Pancreas (tissue), 10 donors: ENCODE data around the gene KANK3. TPM values are rescaled to one million over a fixed set of nuclear protein-coding genes. Genes with fewer than 3 reads are reported as not detected.
"Not testable (repeated sequence)": the region's sequence is repeated elsewhere in the genome, so short reads cannot be mapped to it uniquely, and the experiment has no call there.

Source experiments
- ATAC-seq, 4 donors: fragments of 200-7000 bp; cut with Tn5 transposase; one replicate each; pipeline versions ENCODE4 v1.8.0 to v1.9.1; 2020; ENCODE audit warnings: mild to moderate bottlenecking in 4 of 4, moderate library complexity in 4 of 4
- DNase-seq, 6 donors: peaks; one replicate each; pipeline ENCODE4 v3.0.0-alpha.2; 2020
- FAIRE-seq: peaks from 2 replicates; lab custom pipeline; 2012; peaks lifted over from hg19 to GRCh38; lab: Jason Lieb, UNC
- H3K27ac ChIP-seq, 4 donors: fragments of 200-600 bp; sonication (generic); 1 replicate in 3 of 4; 2 replicates in 1 of 4; pipeline versions ENCODE4 v1.5.0 to v1.8.0; 2020
- H3K27me3 ChIP-seq, 4 donors: fragments of 200-600 bp; one replicate each; pipeline ENCODE4 v1.8.0; 2021
- H3K36me3 ChIP-seq, 3 donors: fragments of 200-600 bp; sonication (generic) in 1 of 3; one replicate each; pipeline versions ENCODE4 v1.5.0 to v1.8.0; 2020 to 2021
- H3K4me1 ChIP-seq, 3 donors: fragments of 200-600 bp; one replicate each; pipeline ENCODE4 v1.8.0; 2021
- H3K4me3 ChIP-seq, 4 donors: fragments of 200-600 bp; sonication (generic) in 2 of 4; one replicate each; pipeline versions ENCODE4 v1.5.0 to v1.8.0; 2020 to 2021
- H3K9me3 ChIP-seq, 4 donors: fragments of 200-600 bp; one replicate each; pipeline ENCODE4 v1.8.0; 2021
- CTCF ChIP-seq, 4 donors: fragments of 200-600 bp; sonication (generic) in 3 of 4; IDR thresholded peaks; one replicate each; pipeline versions ENCODE4 v1.5.0 to v1.8.0; 2021; ENCODE audit warnings: antibody characterized with exemption in 4 of 4
- WGBS, 2 donors: extraction: QIAGEN DNeasy Blood & Tissue Kit; methylation state at CpG; one replicate each; pipeline ENCODE4 v1.1.7; 2013; 5-methylcytosine and 5-hydroxymethylcytosine counted together
- intact Hi-C, 3 donors: fragments of 100-400 bp; cut with DNase I; formaldehyde crosslinking; loops; one replicate each; pipeline versions ENCODE4 v1.11.1 to v1.14.2; 2022
- polyA plus RNA-seq, 2 donors: library from polyadenylated mRNA; stranded (reverse); fragments of 200-250 nt; gene quantifications; one replicate each; pipeline ENCODE4 v1.2.3, GENCODE V29; 2013
- total RNA-seq, 6 donors: library from RNA; stranded (reverse); fragmentation: NEBNext Ultra II Directional in 4 of 6; extraction: Animal tissue kit (Norgen Biotek cat#: 25700) in 4 of 6; gene quantifications; one replicate each; pipeline versions ENCODE4 v1.2.1 to v1.2.4, GENCODE V29; 2021 to 2023
- donor health status: healthy with polysubstance abuse.
- donor health status: DM: no; HTN: no; CAD: no; lungs with moderate emphysema.
- donor health status: DM: no; HTN: no; CAD: no.
- donor health status: control.
- donor health status: control.
- donor health status: Bipolar disorder and iron deficiency.
- donor health status: DM: yes; HTN: yes; CAD: no.
- donor health status: DM: no; HTN: no; CAD: no.
- donor health status: DM: no; HTN: no; CAD: no.
- donor health status: DM: yes; HTN: yes; CAD: no.

KANK3 gene
- total and polyA plus RNA-seq, 8 donors, result 1.7 to 17.9 (median 2.0) TPM

DNA sequence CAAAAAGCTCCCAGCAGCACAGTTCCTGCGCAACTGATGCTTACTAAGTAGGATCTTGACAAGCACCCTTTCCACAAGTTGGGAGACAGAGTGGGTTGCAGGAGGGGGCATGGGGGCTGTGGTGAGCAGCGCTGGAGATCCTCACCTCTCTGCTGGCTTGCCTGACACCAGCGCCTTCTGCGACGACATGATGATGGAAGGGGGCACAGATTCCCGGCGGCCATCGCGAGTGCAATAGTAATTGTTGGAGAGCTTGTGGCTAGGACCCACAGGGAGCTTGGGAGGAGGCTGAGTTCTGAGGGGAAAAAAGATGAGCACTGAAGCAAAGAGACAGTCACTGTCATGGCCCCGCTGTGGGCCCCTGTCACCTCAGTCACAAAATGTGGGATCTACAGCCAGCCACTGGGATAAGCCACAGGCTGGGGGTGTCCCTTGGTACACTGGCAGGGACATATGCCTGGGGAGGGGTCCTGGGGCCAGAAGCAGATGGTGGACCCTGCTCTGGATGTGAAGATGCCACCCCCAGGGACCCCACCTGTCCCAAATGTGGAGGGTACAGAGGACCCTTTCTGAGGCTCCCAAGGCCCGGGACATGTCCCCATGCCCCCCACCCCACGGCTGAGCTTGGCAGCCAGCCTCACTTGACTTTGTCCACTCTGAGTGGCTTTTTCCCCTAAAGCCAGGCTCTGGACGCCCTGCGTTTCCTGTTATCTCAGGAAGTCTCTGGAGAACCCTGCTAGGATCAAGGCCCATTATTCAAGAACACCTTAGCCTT lies 26.5 kb downstream of the KANK3 start:
- WGBS, 2 donors, result 87 to 88% methylated on average over 14 of the region's 14 CpGs
- Histone ChIP-seq H3K4me1 (peaks cover 0 to 10% (median 0%) of the 10 kb centered on the region in 3 donors), H3K9me3 (no peaks in the 10 kb centered on the region), H3K27ac (no peak overlapping the region), H3K27me3 (no peaks in the 10 kb centered on the region), H3K36me3 (peaks cover 0 to 15% (median 4%) of the 10 kb centered on the region in 3 donors), H3K4me3 (no peak overlapping the region)
- DNase-seq, result peak in 1 of 6 donors; percentile 45
- no peak for TF ChIP-seq CTCF (IDR thresholded peaks at IDR 0.05)
- intact Hi-C loops, result no loop called here
- ATAC-seq, result no peak
- FAIRE-seq, result no peak

DNA sequence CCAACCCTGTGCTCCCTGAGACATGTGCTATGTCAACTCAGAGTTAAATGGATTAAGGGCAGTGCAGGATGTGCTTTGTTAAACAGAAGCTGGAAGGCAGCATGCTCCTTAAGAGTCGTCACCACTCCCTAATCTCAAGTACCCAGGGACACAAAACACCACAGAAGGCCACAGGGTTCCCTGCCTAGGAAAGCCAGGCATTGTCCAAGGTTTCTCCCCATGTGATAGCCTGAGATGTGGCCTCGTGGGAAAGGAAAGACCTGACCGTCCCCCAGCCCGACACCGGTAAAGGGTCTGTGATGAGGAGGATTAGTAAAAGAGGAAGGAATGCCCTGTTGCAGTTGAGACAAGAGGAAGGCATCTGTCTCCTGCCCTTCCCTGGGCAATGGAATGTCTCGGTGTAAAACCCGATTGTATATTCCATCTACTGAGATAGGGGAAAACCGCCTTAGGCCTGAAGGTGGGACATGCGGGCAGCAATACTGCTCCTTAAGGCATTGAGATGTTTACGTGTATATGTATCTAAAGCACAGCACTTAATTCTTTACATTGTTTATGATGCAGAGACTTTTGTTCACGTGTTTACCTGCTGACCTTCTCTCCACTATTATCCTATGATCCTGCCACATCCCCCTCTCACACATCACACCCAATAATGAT lies 28.0 kb downstream of the KANK3 start:
- H3K36me3 ChIP-seq, result peaks cover 0 to 23% (median 4%) of the 10 kb centered on the region in 3 donors
- 87 to 90% methylated on average over 11 of the region's 11 CpGs for WGBS, 2 donors

DNA sequence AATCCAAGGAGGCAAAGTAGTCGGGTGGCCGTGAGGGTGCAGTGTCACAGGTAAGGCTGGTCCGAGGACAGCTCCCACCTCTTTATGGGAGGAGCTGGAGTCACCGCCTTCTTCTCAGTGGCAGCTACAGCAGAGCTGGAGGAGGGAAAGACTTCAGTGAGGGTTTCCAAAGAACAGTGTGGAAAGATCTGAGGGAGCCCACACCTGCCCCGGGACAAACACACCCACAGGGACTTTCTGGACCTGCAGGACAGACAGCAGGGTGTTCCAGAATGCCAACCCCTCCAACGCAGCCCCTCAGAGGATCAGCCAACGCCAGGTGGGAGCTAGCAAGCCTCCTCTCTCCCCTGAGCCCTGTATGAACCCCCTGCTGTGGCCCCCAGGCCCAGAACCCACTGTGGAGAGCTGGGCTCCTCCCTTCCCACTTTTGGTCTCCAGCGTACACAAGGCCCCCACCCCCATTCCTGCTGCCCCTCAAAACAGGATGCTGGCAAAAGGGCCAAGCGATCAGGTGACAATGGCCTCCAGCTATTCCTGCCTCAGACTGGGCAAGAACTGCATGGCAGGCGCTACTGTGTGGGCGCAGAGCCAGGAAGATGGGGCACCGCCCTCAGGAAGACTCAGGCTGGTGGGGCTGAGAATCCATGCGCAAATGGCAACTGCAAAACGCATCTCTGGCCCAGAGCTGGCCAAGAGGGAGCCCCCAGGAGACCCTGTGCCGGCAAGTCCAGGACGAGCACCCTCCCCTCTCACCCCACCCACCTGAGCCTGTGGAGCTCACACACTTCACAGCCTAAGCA lies 31.4 kb downstream of the KANK3 start:
- H3K27me3 ChIP-seq, result no peaks in the 10 kb centered on the region
- H3K4me3 ChIP-seq, result no peak overlapping the region
- ATAC-seq, result no peak
- no peak for FAIRE-seq
- H3K4me1 ChIP-seq, result peaks cover 0 to 6% (median 0%) of the 10 kb centered on the region in 3 donors
- intact Hi-C loops, result no loop called here
- H3K36me3 ChIP-seq, result peaks cover 0 to 23% (median 4%) of the 10 kb centered on the region in 3 donors
- WGBS, 2 donors, result 83 to 84% methylated on average over 16 of the region's 16 CpGs
- no peak for TF ChIP-seq CTCF (IDR thresholded peaks at IDR 0.05)
- peak; percentile 1 to 48 (median 22) for DNase-seq
- H3K27ac ChIP-seq, result no peak overlapping the region
- no peaks in the 10 kb centered on the region for H3K9me3 ChIP-seq

More for the DNA sequence above, 28.0 kb downstream of the KANK3 start:
- H3K9me3 ChIP-seq, FAIRE-seq, intact Hi-C loops, H3K4me1 ChIP-seq, H3K27me3 ChIP-seq, H3K4me3 ChIP-seq, H3K27ac ChIP-seq, ATAC-seq: not testable (repeated sequence)
- peak in 1 of 6 donors; percentile 6 for DNase-seq

GRCh38 chr19:8310342-8311055 lies 32.6 kb downstream of the KANK3 start:
- ATAC-seq (no peak), DNase-seq (peak in 4 of 6 donors; percentile 8 to 23 (median 10)), FAIRE-seq (no peak)
- TF ChIP-seq CTCF (IDR thresholded peaks at IDR 0.05), result no peak
- WGBS, 2 donors, result 94 to 97% methylated on average over 17 of the region's 17 CpGs
- H3K36me3 ChIP-seq, result peaks cover 0 to 16% (median 4%) of the 10 kb centered on the region in 3 donors
- no peaks in the 10 kb centered on the region for H3K9me3 ChIP-seq
- H3K27me3 ChIP-seq, result no peaks in the 10 kb centered on the region
- H3K4me1 ChIP-seq, result peaks cover 0 to 6% (median 0%) of the 10 kb centered on the region in 3 donors
- intact Hi-C loops, result no loop called here
- H3K4me3 ChIP-seq, result no peak overlapping the region
- no peak overlapping the region for H3K27ac ChIP-seq
